ENCODE measurements around the gene METAP1D.

METAP1D gene

GRCh38 chr2:172080641-172081220 lies 81.0 kb downstream of the METAP1D start:
- no peak for DNase-seq (ENCODE audit: low read depth in 2 of 2)

GRCh38 chr2:172081221-172082022 lies 81.7 kb downstream of the METAP1D start:
- DNase-seq (ENCODE audit: low read depth in 2 of 2), result no peak

- DNase-seq (ENCODE audit: low read depth in 2 of 2), result no peak
These were observed 82.6 kb downstream of the METAP1D start for GRCh38 chr2:172082105-172082943.

- no peak for DNase-seq (ENCODE audit: low read depth in 2 of 2)
These were observed 83.3 kb downstream of the METAP1D start for GRCh38 chr2:172082944-172083627.

GRCh38 chr2:172083628-172084394 lies 84.1 kb downstream of the METAP1D start:
- no peak for DNase-seq (ENCODE audit: low read depth in 2 of 2)

GRCh38 chr2:172084395-172084644 lies 84.6 kb downstream of the METAP1D start:
- DNase-seq (ENCODE audit: low read depth in 2 of 2), result no peak

- no peak for DNase-seq (ENCODE audit: low read depth in 2 of 2)
These were observed 85.1 kb downstream of the METAP1D start for GRCh38 chr2:172084645-172085459.

GRCh38 chr2:172085460-172086159 lies 85.9 kb downstream of the METAP1D start, which contains the start of gene DLX1:
Gene DLX1, plus strand, starts transcription at chr2:172085507. Its CDS starts 171 bp downstream, at chr2:172085678.
- no peak for DNase-seq (ENCODE audit: low read depth in 2 of 2)

- no peak for DNase-seq (ENCODE audit: low read depth in 2 of 2)
These were observed 86.8 kb downstream of the METAP1D start for GRCh38 chr2:172086241-172087206.

- no peak for DNase-seq (ENCODE audit: low read depth in 2 of 2)
These were observed 87.5 kb downstream of the METAP1D start for GRCh38 chr2:172087207-172087779.

- no peak for DNase-seq (ENCODE audit: low read depth in 2 of 2)
These were observed 88.1 kb downstream of the METAP1D start for GRCh38 chr2:172087780-172088244.

- DNase-seq (ENCODE audit: low read depth in 2 of 2), result no peak
These were observed 88.7 kb downstream of the METAP1D start for GRCh38 chr2:172088245-172089004.

- no peak for DNase-seq (ENCODE audit: low read depth in 2 of 2)
These were observed 89.3 kb downstream of the METAP1D start for GRCh38 chr2:172089005-172089504.

GRCh38 chr2:172089633-172090032 lies 89.9 kb downstream of the METAP1D start:
- no peak for DNase-seq (ENCODE audit: low read depth in 2 of 2)

GRCh38 chr2:172090044-172090961 lies 90.5 kb downstream of the METAP1D start:
- no peak for DNase-seq (ENCODE audit: low read depth in 2 of 2)

GRCh38 chr2:172091000-172091641 lies 91.4 kb downstream of the METAP1D start:
- DNase-seq (ENCODE audit: low read depth in 2 of 2), result no peak

All from stimulated activated CD8-positive, alpha-beta memory T cell treated with anti-CD3 and anti-CD28 coated beads, Interleukin-2, amount 100 ng/mL, for 1 hour (primary cell).